Activated naive CD4-positive, alpha-beta T cell treated with anti-CD3 and anti-CD28 coated beads, Interleukin-2, amount 50 U/mL, for 72 hours (primary cell): ENCODE data around the gene RPS5. TPM values are rescaled to one million over a fixed set of nuclear protein-coding genes. Genes with fewer than 3 reads are reported as not detected.
"Not testable (repeated sequence)": the region's sequence is repeated elsewhere in the genome, so short reads cannot be mapped to it uniquely, and the experiment has no call there.

Experiments used
- ATAC-seq, 2 donors: fragments of 150-1000 bp; cut with Tn5 transposase; 2 replicates each; pipeline ENCODE4 v1.10.0; 2021; ENCODE audit warnings: mild to moderate bottlenecking in 2 of 2, moderate library complexity in 2 of 2
- DNase-seq, 2 donors: peaks; one replicate each; pipeline ENCODE4 v3.0.0; 2021 to 2022; ENCODE audit warnings: low spot score in 2 of 2
- H3K27ac Mint-ChIP-seq, 2 donors: one replicate each; pipeline ENCODE4 v1.8.0; 2022; ENCODE audit warnings: mild to moderate bottlenecking in 2 of 2, mixed read lengths in 2 of 2
- H3K36me3 Mint-ChIP-seq, 2 donors: one replicate each; pipeline ENCODE4 v1.8.0; 2022; ENCODE audit warnings: mixed read lengths in 2 of 2
- H3K9me3 Mint-ChIP-seq, 2 donors: one replicate each; pipeline ENCODE4 v1.8.0; 2022; ENCODE audit warnings: mixed read lengths in 2 of 2
- total RNA-seq, 2 donors: library from RNA; stranded (reverse); gene quantifications; one replicate each; pipeline ENCODE4 v1.2.3, GENCODE V29; 2022

Gene RPS5
- total RNA-seq, 2 donors from 2014 or later, result 1,454 to 1,511 TPM

- H3K9me3 Mint-ChIP-seq, result no peaks in the 10 kb centered on the region
- H3K36me3 Mint-ChIP-seq, result peaks cover 6 to 15% of the 10 kb centered on the region in 2 donors
- peak in 1 of 2 donors; percentile 46 for DNase-seq
- peak in 1 of 2 donors; percentile 23 for ATAC-seq
- peak overlapping the region; percentile 83 to 92 for H3K27ac Mint-ChIP-seq
Measured at GRCh38 chr19:58409010-58409790, 22.1 kb downstream of the RPS5 start.

GRCh38 chr19:58416604-58417003, 29.5 kb downstream of the RPS5 start:
- DNase-seq, result no peak
- H3K27ac Mint-ChIP-seq, result no peak overlapping the region
- H3K9me3 Mint-ChIP-seq, result no peaks in the 10 kb centered on the region
- peaks cover 36 to 37% of the 10 kb centered on the region in 2 donors for H3K36me3 Mint-ChIP-seq
- peak; percentile 68 to 71 for ATAC-seq

DNA sequence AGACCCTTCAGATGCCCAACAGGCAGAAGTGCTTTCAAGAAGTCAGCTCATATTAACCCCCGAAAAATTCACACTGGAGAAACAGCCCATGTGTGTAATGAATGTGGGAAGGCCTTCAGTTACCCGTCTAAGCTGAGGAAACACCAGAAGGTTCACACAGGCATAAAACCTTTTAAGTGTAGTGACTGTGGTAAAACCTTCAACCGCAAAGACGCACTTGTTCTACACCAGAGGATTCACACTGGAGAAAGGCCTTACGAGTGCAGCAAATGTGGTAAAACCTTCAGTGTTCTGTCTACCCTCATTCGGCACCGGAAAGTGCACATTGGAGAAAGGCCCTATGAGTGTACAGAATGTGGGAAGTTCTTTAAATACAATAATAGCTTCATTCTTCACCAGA, 30.0 kb downstream of the RPS5 start:
- Mint-ChIP-seq H3K36me3 (peaks cover 38 to 40% of the 10 kb centered on the region in 2 donors), H3K27ac (no peak overlapping the region), H3K9me3 (no peaks in the 10 kb centered on the region)
- ATAC-seq, result no peak
- DNase-seq, result no peak

DNA sequence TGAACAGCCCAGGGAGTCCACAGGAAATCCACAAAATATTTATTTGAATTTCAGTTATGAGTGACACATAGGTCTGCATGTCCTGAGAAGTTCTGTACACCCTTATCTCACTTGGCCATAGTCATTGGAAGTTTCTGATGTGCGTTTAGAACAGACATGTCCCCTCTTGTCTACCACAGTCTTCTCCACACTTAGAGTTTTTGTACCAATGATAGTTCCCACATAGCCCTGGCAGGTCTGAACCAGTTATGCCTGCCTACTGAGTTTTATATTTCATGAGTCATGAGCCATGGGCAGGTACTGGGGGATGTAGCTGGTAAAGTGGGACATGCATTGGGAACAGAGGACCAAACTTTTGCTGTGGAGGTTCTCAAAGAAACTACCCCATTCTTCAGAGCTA, 41.5 kb downstream of the RPS5 start:
- ATAC-seq, result no peak

GRCh38 chr19:58429745-58430144, 42.7 kb downstream of the RPS5 start:
- ATAC-seq (no peak), DNase-seq (no peak)
- Mint-ChIP-seq H3K27ac (no peak overlapping the region), H3K36me3 (peaks cover 69 to 80% of the 10 kb centered on the region in 2 donors), H3K9me3 (peaks cover 41 to 44% of the 10 kb centered on the region in 2 donors)

More for the DNA sequence above, 41.5 kb downstream of the RPS5 start:
- no peak for DNase-seq
- Mint-ChIP-seq H3K36me3 (peaks cover 58 to 71% of the 10 kb centered on the region in 2 donors), H3K9me3 (peaks cover 37 to 39% of the 10 kb centered on the region in 2 donors), H3K27ac (no peak overlapping the region)

DNA sequence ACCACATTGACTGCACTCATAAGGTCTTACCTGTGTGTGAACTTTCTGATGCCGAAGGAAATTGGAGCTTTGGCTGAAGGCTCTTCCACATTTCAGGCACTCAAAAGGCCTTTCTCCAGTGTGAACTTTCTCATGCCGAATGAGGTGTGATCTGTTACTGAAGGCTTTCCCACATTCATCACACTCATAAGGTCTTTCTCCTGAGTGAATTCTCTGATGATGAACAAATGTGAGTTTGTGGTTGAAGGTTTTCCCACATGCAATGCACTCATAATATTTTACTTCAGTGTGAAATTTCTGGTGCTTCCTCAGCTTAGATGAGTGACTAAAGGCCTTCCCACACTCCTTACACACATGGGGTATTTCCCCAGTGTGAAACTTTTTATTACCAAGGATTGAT, 47.1 kb downstream of the RPS5 start:
- peaks cover 98 to 99% of the 10 kb centered on the region in 2 donors for H3K36me3 Mint-ChIP-seq
- peaks cover 52 to 59% of the 10 kb centered on the region in 2 donors for H3K9me3 Mint-ChIP-seq
- DNase-seq (no peak), ATAC-seq (no peak)
- H3K27ac Mint-ChIP-seq, result no peak overlapping the region

DNA sequence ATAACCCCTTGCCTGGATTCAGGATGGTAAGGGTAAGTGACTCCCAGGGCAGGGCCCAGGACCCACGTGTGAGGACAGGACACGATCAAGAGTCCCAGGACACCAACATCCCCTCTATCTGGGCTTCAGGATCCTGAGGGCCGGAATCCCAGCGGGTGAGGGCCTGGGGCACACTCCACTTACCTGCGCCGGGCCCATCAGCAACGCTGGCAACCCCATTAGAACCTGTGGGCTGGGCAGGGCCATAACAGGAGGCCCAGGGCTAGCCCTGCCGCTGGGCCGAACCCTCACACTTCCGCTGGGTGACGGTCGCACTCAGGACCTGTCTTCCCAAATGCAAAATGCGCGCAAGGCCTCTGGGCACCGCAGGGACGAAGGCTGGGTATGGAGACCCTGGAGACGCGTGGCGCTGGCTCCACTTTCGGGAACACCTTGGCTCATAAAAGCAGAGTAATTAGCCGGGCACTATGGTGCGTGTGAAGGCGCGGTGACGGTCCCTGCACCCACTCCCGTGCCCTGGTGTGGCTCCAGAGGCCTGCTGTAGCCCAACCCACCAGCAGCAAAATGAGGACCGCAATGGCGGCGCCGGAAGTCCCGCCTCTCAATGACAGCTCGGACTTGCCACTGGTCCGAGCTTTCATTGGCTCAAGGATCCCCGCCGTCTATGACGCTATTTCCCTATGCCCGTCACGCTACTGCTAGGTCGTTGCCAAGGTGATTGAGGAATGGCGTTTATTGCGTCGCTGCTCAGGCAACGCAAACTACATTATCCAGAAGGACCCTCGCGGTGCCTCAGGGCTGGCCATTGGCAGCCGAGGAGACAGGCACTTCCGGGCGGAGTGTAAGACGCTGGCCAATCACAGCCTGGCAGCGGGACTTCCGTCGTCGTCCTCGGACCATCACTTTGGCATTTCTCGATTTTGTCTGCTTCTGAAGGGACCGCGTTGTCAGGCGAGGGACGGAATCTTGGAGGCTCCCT, 52.8 kb downstream of the RPS5 start, which contains the start of gene ZNF132:
TSS of gene ZNF132 (minus strand) at position 578 of the 979 bp plus-strand sequence. CDS start at position 246, 332 bp downstream.
- H3K27ac Mint-ChIP-seq, result peak within 1 kb of the TSS; percentile 96 to 97
- peaks cover 63 to 67% of the 10 kb centered on the region in 2 donors for H3K36me3 Mint-ChIP-seq
- H3K9me3 Mint-ChIP-seq, result peaks cover 39 to 42% of the 10 kb centered on the region in 2 donors
- DNase-seq (peak; percentile 89 to 94), ATAC-seq (peak; percentile 97 to 99)

DNA sequence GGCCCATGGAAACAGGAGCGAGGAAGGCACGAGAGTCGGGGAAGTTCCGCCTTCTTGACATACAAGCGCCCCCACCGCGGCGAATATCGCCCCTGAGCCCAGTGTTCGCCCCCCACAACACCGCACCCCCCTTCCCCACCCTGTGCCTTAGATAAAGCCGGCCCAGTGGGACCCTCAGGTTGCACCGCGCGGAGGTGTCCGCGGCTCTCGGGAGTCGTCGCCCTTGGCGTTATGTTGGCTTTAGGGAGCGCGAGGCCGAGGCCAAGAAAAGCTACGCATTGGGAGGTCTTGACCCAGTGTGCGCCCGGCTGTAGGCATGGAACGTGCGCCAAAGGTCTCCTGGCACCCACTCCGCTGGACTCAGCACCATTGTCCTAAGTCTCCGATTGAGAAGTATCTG, 53.5 kb downstream of the RPS5 start:
- ATAC-seq (no peak), DNase-seq (no peak)
- Mint-ChIP-seq H3K9me3 (peaks cover 34 to 42% of the 10 kb centered on the region in 2 donors), H3K27ac (peak overlapping the region; percentile 96 to 97), H3K36me3 (peaks cover 56 to 60% of the 10 kb centered on the region in 2 donors)

DNA sequence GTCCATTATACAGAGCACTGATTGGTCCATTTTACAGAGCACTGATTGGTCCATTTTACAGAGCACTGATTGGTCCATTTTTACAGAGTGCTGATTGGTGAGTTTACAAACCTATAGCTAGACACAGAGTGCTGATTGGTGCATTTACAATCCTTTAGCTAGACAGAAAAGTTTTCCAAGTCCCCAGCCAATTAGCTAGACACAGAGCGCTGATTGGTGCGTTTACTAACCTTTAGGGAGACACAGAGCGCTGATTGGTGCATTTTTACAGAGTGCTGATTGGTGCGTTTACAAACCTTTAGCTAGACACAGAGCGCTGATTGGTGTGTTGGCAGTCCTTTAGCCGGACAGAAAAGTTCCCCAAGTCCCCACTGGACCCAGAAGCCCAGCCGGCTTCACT, 55.9 kb downstream of the RPS5 start:
- ATAC-seq, H3K27ac Mint-ChIP-seq, DNase-seq: not testable (repeated sequence)
- Mint-ChIP-seq H3K36me3 (peaks cover 36 to 43% of the 10 kb centered on the region in 2 donors), H3K9me3 (peaks cover 25 to 35% of the 10 kb centered on the region in 2 donors)

Other genes starting within 250 kb of the RPS5 start
- gene ZNF329, start 236.5 kb upstream of the RPS5 start, total RNA-seq, result 1 to 10 TPM; 3.6 to 8.1 TPM
- gene ZNF274, start 204.2 kb upstream of the RPS5 start, total RNA-seq, result 10 to 100 TPM; 19.8 to 34.1 TPM
- gene ZNF544, start 158.4 kb upstream of the RPS5 start, total RNA-seq, result 10 to 100 TPM; 34.0 to 51.9 TPM
- 1 to 10 TPM; 4.5 to 5.6 TPM for gene ZNF8, start 108.3 kb upstream of the RPS5 start, total RNA-seq
- 10 to 100 TPM; 30.3 to 37.8 TPM for gene ERVK3-1, start 81.9 kb upstream of the RPS5 start, total RNA-seq
- 1 to 10 TPM; 3.1 to 4.3 TPM for gene ZSCAN22, start 60.3 kb upstream of the RPS5 start, total RNA-seq
- 10 to 100 TPM; 12.9 to 14.9 TPM for gene A1BG, start 33.8 kb upstream of the RPS5 start, total RNA-seq
- 1 to 10 TPM in 1 of 2 donors, under 1 TPM in 1; 0.23 to 2.6 TPM for gene ZNF497, start 24.5 kb upstream of the RPS5 start, total RNA-seq
- gene ZNF837, start 6.2 kb upstream of the RPS5 start, total RNA-seq, result 1 to 10 TPM in 1 of 2 donors, under 1 TPM in 1; 0.48 to 2.1 TPM
- gene RNF225, start 8.4 kb downstream of the RPS5 start, total RNA-seq, result under 1 TPM; 0.48 to 0.60 TPM
- 10 to 100 TPM; 10.4 to 13.9 TPM for gene ZNF584, start 21.4 kb downstream of the RPS5 start, total RNA-seq
- 1 to 10 TPM; 3.1 to 3.4 TPM for gene ZNF132, start 52.9 kb downstream of the RPS5 start, total RNA-seq
- 1 to 10 TPM; 5.7 to 7.9 TPM for gene ZNF324B, start 64.4 kb downstream of the RPS5 start, total RNA-seq
- 1 to 10 TPM; 6.4 to 7.7 TPM for gene ZNF324, start 79.8 kb downstream of the RPS5 start, total RNA-seq
- 1 to 10 TPM; 4.8 to 5.0 TPM for gene ZNF446, start 89.1 kb downstream of the RPS5 start, total RNA-seq
- gene SLC27A5, start 124.7 kb downstream of the RPS5 start, total RNA-seq, result 10 to 100 TPM; 10.2 to 21.4 TPM
- gene ZBTB45, start 132.5 kb downstream of the RPS5 start, total RNA-seq, result 10 to 100 TPM in 1 of 2 donors, 1 to 10 TPM in 1; 7.9 to 12.2 TPM
- gene TRIM28, start 156.8 kb downstream of the RPS5 start, total RNA-seq, result 100 to 1,000 TPM; 446 to 497 TPM
- 100 to 1,000 TPM; 112 to 114 TPM for gene CHMP2A, start 167.8 kb downstream of the RPS5 start, total RNA-seq
- 100 to 1,000 TPM; 121 to 123 TPM for gene UBE2M, start 171.3 kb downstream of the RPS5 start, total RNA-seq
- 10 to 100 TPM; 22.1 to 26.8 TPM for gene MZF1, start 186.1 kb downstream of the RPS5 start, total RNA-seq